Calu3 (cell line): Measurements from ENCODE around the gene LARGE1. TPM values are rescaled to one million over a fixed set of nuclear protein-coding genes. Genes with fewer than 3 reads are reported as not detected.

Experiments used
- BruUV-seq: library from RNA; stranded (reverse); fragments of 400-500 nt; replicated peaks from 2 replicates; lab custom pipeline; 2021; lab: Mats Ljungman, UMichigan
- CTCF ChIA-PET: fragments of 300-600 bp; sonication (Branson Sonifier 250); formaldehyde crosslinking; loops from one replicate; lab custom pipeline; 2022; ENCODE audit warnings: antibody characterized with exemption; lab: Charles Lee
- DNase-seq: peaks from one replicate; pipeline ENCODE4 v3.0.0; 2022
- H3K27ac Mint-ChIP-seq: one replicate; pipeline ENCODE4 v1.8.0; 2022; ENCODE audit warnings: mixed read lengths; ENCODE audit not compliant: unreplicated experiment
- H3K27me3 Mint-ChIP-seq: one replicate; pipeline ENCODE4 v1.8.0; 2022; ENCODE audit warnings: mixed read lengths; ENCODE audit not compliant: unreplicated experiment
- H3K36me3 Mint-ChIP-seq: one replicate; pipeline ENCODE4 v1.8.0; 2022; ENCODE audit warnings: mild to moderate bottlenecking, moderate library complexity, mixed read lengths; ENCODE audit not compliant: insufficient read depth, unreplicated experiment
- H3K4me1 Mint-ChIP-seq: one replicate; pipeline ENCODE4 v1.8.0; 2022; ENCODE audit warnings: mild to moderate bottlenecking, low read depth, mixed read lengths; ENCODE audit not compliant: unreplicated experiment
- H3K4me3 Mint-ChIP-seq: one replicate; pipeline ENCODE4 v1.8.0; 2022; ENCODE audit warnings: mild to moderate bottlenecking, low read depth, moderate library complexity, mixed read lengths; ENCODE audit not compliant: unreplicated experiment
- H3K9me3 Mint-ChIP-seq: one replicate; pipeline ENCODE4 v1.8.0; 2022; ENCODE audit warnings: low read depth, mixed read lengths; ENCODE audit not compliant: unreplicated experiment
- CTCF ChIP-seq: fragments of 200-600 bp; IDR thresholded peaks from one replicate; pipeline ENCODE4 v1.8.0; 2022; ENCODE audit warnings: antibody characterized with exemption; ENCODE audit not compliant: unreplicated experiment
- intact Hi-C: fragments of 100-400 bp; cut with micrococcal nuclease; formaldehyde crosslinking; loops from one replicate; pipeline ENCODE4 v1.10.0; 2022; ENCODE audit not compliant: unreplicated experiment
- total RNA-seq: library from RNA; stranded (reverse); gene quantifications from 2 replicates; pipeline ENCODE4 v1.2.3, GENCODE V29; 2022

The LARGE1 gene
- total RNA-seq, 1 experiment from 2014 or later, result 11.6 TPM

- Mint-ChIP-seq H3K4me1 (peaks cover under 1% of the 10 kb centered on the region), H3K36me3 (no peaks in the 10 kb centered on the region)
- CTCF ChIA-PET, result no interaction called here
Measured at GRCh38 chr22:33443683-33444082, 476.6 kb downstream of the LARGE1 start.

GRCh38 chr22:33440756-33441155, 479.5 kb downstream of the LARGE1 start:
- no peaks in the 10 kb centered on the region for H3K36me3 Mint-ChIP-seq
- H3K9me3 Mint-ChIP-seq, result no peaks in the 10 kb centered on the region
- no peak for TF ChIP-seq CTCF
- no peak for DNase-seq
- H3K27me3 Mint-ChIP-seq, result no peaks in the 10 kb centered on the region
- CTCF ChIA-PET, result interaction anchor here (1.1 kb wide), 1 partner anchor 10 kb away, joined by 8 read pairs; no protein-coding TSS in a partner anchor
- peaks cover 17% of the 10 kb centered on the region for H3K4me1 Mint-ChIP-seq
- intact Hi-C loops, result no loop called here
- no peak overlapping the region for H3K4me3 Mint-ChIP-seq
- no peak overlapping the region for H3K27ac Mint-ChIP-seq
- no TSS peak for BruUV-seq

More at GRCh38 chr22:33443683-33444082, 476.6 kb downstream of the LARGE1 start:
- no peak for TF ChIP-seq CTCF
- H3K4me3 Mint-ChIP-seq, result no peak overlapping the region
- intact Hi-C loops, result no loop called here
- no peaks in the 10 kb centered on the region for H3K27me3 Mint-ChIP-seq
- no peak for DNase-seq
- no TSS peak for BruUV-seq
- H3K27ac Mint-ChIP-seq, result no peak overlapping the region
- H3K9me3 Mint-ChIP-seq, result no peaks in the 10 kb centered on the region

GRCh38 chr22:33438273-33438672, 482.0 kb downstream of the LARGE1 start:
- peak overlapping the region; percentile 30 for H3K27ac Mint-ChIP-seq
- H3K4me3 Mint-ChIP-seq, result no peak overlapping the region

GRCh38 chr22:33431300-33431699, 489.0 kb downstream of the LARGE1 start:
- Mint-ChIP-seq H3K27me3 (no peaks in the 10 kb centered on the region), H3K9me3 (no peaks in the 10 kb centered on the region), H3K4me3 (no peak overlapping the region), H3K4me1 (no peaks in the 10 kb centered on the region), H3K27ac (no peak overlapping the region), H3K36me3 (no peaks in the 10 kb centered on the region)
- no peak for DNase-seq
- no TSS peak for BruUV-seq
- CTCF ChIA-PET, result no interaction called here
- intact Hi-C loops, result no loop called here
- TF ChIP-seq CTCF, result no peak

More at GRCh38 chr22:33438273-33438672, 482.0 kb downstream of the LARGE1 start:
- Mint-ChIP-seq H3K9me3 (no peaks in the 10 kb centered on the region), H3K27me3 (no peaks in the 10 kb centered on the region), H3K4me1 (peaks cover 17% of the 10 kb centered on the region), H3K36me3 (no peaks in the 10 kb centered on the region)
- no TSS peak for BruUV-seq
- TF ChIP-seq CTCF, result no peak
- DNase-seq, result peak; percentile 21
- CTCF ChIA-PET, result interaction anchor here (1.2 kb wide), 1 partner anchor 112 kb away, joined by 3 read pairs; no protein-coding TSS in a partner anchor
- intact Hi-C loops, result no loop called here
